Measurements from ENCODE around the gene HTR2C.

GRCh38 chrX:114782925-114783324 lies 199.0 kb downstream of the HTR2C start:
- TF ChIP-seq CTCF (IDR thresholded peaks at IDR 0.05 in 2 of 3, conservative IDR thresholded peaks at IDR 0.05 in 1 of 3; ENCODE audit: control insufficient read depth in 2 of 3, extremely low read depth in 1 of 3, insufficient read depth in 1 of 3, low read depth in 3 of 3, low read length in 3 of 3): no peak
- no peak for TF ChIP-seq SMAD1 (IDR thresholded peaks at IDR 0.05; ENCODE audit: low read depth, partially characterized antibody)
- no peak for TF ChIP-seq NFIC (IDR thresholded peaks at IDR 0.05; ENCODE audit: low read depth, low read length)
- TF ChIP-seq CREB1 (IDR thresholded peaks at IDR 0.05; ENCODE audit: low read depth): no peak
- TF ChIP-seq PBX3 (IDR thresholded peaks at IDR 0.05; ENCODE audit: insufficient replicate concordance, low read depth, low read length): no peak
- TF ChIP-seq POLR2A (IDR thresholded peaks at IDR 0.05; ENCODE audit: low read depth, low read length): no peak
- TF ChIP-seq MAX (IDR thresholded peaks at IDR 0.05; ENCODE audit: low read depth, low read length): no peak
- TF ChIP-seq EGR1 (IDR thresholded peaks at IDR 0.05; ENCODE audit: borderline replicate concordance in 1 of 2, low read depth in 2 of 2, low read length in 2 of 2): no peak
- TF ChIP-seq NR2F1 (conservative IDR thresholded peaks at IDR 0.05): no peak

Data from GM12878 (cell line).